ENCODE measurements around the gene FLVCR1. TPM values are rescaled to one million over a fixed set of nuclear protein-coding genes. Genes with fewer than 3 reads are reported as not detected.
"Not testable (repeated sequence)": the region's sequence is repeated elsewhere in the genome, so short reads cannot be mapped to it uniquely, and the experiment has no call there.

The FLVCR1 gene
- total RNA-seq, 1 donor from 2014 or later: 16.2 TPM

GRCh38 chr1:212860713-212861581 is 2.9 kb downstream of the FLVCR1 start:
- DNase-seq: no peak

GRCh38 chr1:212862111-212862690 is 4.1 kb downstream of the FLVCR1 start:
- no peak for DNase-seq

- not testable (repeated sequence) for DNase-seq
These were observed 5.3 kb downstream of the FLVCR1 start for GRCh38 chr1:212863345-212863744.

GRCh38 chr1:212864201-212864600 is 6.1 kb downstream of the FLVCR1 start:
- no peak for DNase-seq

GRCh38 chr1:212867192-212867591 is 9.1 kb downstream of the FLVCR1 start:
- DNase-seq: no peak

- no peak for DNase-seq
These were observed 13.9 kb downstream of the FLVCR1 start for GRCh38 chr1:212871976-212872375.

- DNase-seq: no peak
These were observed 15.4 kb downstream of the FLVCR1 start for GRCh38 chr1:212873518-212873917.

- DNase-seq: no peak
These were observed 20.3 kb downstream of the FLVCR1 start for GRCh38 chr1:212878418-212878817.

GRCh38 chr1:212879947-212880690 is 22.0 kb downstream of the FLVCR1 start:
- DNase-seq: no peak

GRCh38 chr1:212884592-212884991 is 26.5 kb downstream of the FLVCR1 start:
- DNase-seq: no peak

GRCh38 chr1:212892108-212892507 is 34.0 kb downstream of the FLVCR1 start:
- DNase-seq: no peak

- no peak for DNase-seq
These were observed 41.8 kb downstream of the FLVCR1 start for GRCh38 chr1:212899845-212900244.

- no peak for DNase-seq
These were observed 43.2 kb downstream of the FLVCR1 start for GRCh38 chr1:212901290-212901689.

GRCh38 chr1:212902054-212902453 is 44.0 kb downstream of the FLVCR1 start:
- no peak for DNase-seq

- no peak for DNase-seq
These were observed 45.6 kb downstream of the FLVCR1 start for GRCh38 chr1:212903664-212904063.

- not testable (repeated sequence) for DNase-seq
These were observed 50.0 kb downstream of the FLVCR1 start for GRCh38 chr1:212908071-212908470.

- no peak for DNase-seq
These were observed 50.9 kb downstream of the FLVCR1 start for GRCh38 chr1:212908971-212909370.

- DNase-seq: no peak
These were observed 51.6 kb downstream of the FLVCR1 start for GRCh38 chr1:212909652-212910063.

GRCh38 chr1:212910213-212910612 is 52.1 kb downstream of the FLVCR1 start:
- not testable (repeated sequence) for DNase-seq

- DNase-seq: not testable (repeated sequence)
These were observed 55.6 kb downstream of the FLVCR1 start for GRCh38 chr1:212913638-212914037.

- not testable (repeated sequence) for DNase-seq
These were observed 56.0 kb downstream of the FLVCR1 start for GRCh38 chr1:212914110-212914509.

GRCh38 chr1:212914789-212915188 is 56.7 kb downstream of the FLVCR1 start:
- DNase-seq: no peak

Measured in dermis blood vessel endothelial cell (primary cell).